Measurements from ENCODE around the gene NFYC.

DNA sequence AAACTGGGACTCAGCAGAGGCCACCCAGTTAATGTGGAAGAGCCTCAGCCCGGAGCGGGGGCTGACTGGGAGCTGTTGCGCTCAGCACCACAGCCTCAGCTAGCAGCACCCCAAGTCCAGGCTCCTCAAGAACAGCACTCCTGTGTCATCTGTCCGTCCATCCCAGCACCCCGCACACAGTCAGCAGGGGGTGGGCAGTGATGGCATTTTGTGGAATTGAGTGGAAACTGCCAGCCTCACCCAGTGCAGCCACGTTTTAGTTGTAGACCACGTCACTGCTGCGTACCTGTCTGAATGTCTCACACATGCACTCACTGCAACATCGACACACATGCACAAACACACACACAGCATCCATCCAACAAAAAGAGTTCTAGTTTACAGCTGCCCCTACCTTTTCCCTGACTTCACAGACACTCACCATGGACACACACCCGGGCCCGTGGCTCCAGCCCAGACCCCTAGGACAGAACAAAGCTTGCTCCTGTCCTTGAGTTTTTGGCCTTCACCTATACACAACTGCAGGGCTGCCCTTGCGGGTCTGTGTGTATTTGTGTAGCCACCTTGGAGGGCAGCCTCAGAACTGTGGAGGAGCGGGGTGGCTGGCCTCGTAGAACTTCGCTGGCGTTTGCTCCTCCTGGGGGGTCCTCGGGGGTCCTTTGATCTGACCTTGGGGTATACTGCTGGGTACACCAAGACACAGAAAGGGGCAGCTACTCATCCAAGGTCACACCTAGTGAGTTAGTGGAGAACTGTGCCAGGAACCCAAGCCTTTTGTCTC, 97.2 kb downstream of the NFYC start:
- TF ChIP-seq JUN (IDR thresholded peaks at IDR 0.05; ENCODE audit: low read depth, low read length) (no peak), RAD21 (IDR thresholded peaks at IDR 0.05 in 1 of 2, conservative IDR thresholded peaks at IDR 0.05 in 1 of 2; ENCODE audit: low read depth in 2 of 2, low read length in 2 of 2) (no peak), POLR2AphosphoS5 (IDR thresholded peaks at IDR 0.05; ENCODE audit: low read depth, low read length) (no peak), BRCA1 (IDR thresholded peaks at IDR 0.05; ENCODE audit: low read depth, low read length) (no peak), EGR1 (IDR thresholded peaks at IDR 0.05; ENCODE audit: borderline replicate concordance, low read depth, low read length) (no peak), EZH2 (IDR thresholded peaks at IDR 0.05; ENCODE audit: low read depth, low read length, severe bottlenecking) (no peak), POLR2A (IDR thresholded peaks at IDR 0.05; ENCODE audit: control extremely low read depth in 1 of 2, low read depth in 2 of 2, low read length in 2 of 2) (no peak)
- TF ChIP-seq, protein P1, sequence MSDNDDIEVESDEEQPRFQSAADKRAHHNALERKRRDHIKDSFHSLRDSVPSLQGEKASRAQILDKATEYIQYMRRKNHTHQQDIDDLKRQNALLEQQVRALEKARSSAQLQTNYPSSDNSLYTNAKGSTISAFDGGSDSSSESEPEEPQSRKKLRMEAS (IDR thresholded peaks at IDR 0.05), result no peak
